GM21723 (cell line): ENCODE data around the gene ATP8B4.

Source experiments
- ATAC-seq: cut with Tn5 transposase; IDR thresholded peaks from one replicate; pipeline ENCODE4 v1.9.1; 2021; ENCODE audit warnings: mild to moderate bottlenecking, moderate library complexity; ENCODE audit not compliant: unreplicated experiment

The ATP8B4 gene

GRCh38 chr15:49827311-49827710 lies 291.7 kb downstream of the ATP8B4 start:
- no peak for ATAC-seq

- no peak for ATAC-seq
Measured at GRCh38 chr15:49826640-49827234, 292.3 kb downstream of the ATP8B4 start.

- ATAC-seq, result no peak
Measured at GRCh38 chr15:49824775-49825099, 294.3 kb downstream of the ATP8B4 start.

- ATAC-seq, result no peak
Measured at GRCh38 chr15:49823987-49824774, 294.9 kb downstream of the ATP8B4 start.

GRCh38 chr15:49817100-49817499 lies 301.9 kb downstream of the ATP8B4 start:
- ATAC-seq, result no peak

GRCh38 chr15:49815950-49816349 lies 303.1 kb downstream of the ATP8B4 start:
- ATAC-seq, result no peak

- no peak for ATAC-seq
Measured at GRCh38 chr15:49815526-49815925, 303.5 kb downstream of the ATP8B4 start.

GRCh38 chr15:49814709-49815108 lies 304.3 kb downstream of the ATP8B4 start:
- no peak for ATAC-seq

GRCh38 chr15:49813625-49814024 lies 305.4 kb downstream of the ATP8B4 start:
- no peak for ATAC-seq

GRCh38 chr15:49810720-49811119 lies 308.3 kb downstream of the ATP8B4 start:
- no peak for ATAC-seq

GRCh38 chr15:49809894-49810609 lies 309.0 kb downstream of the ATP8B4 start:
- no peak for ATAC-seq

GRCh38 chr15:49808341-49808740 lies 310.7 kb downstream of the ATP8B4 start:
- no peak for ATAC-seq
